Mesenchymal stem cell (in vitro differentiated cells and primary cell): ENCODE data around the gene KATNBL1.
"Not testable (repeated sequence)": the region's sequence is repeated elsewhere in the genome, so short reads cannot be mapped to it uniquely, and the experiment has no call there.

Experiments
- DNase-seq: peaks from one replicate; pipeline ENCODE4 v3.0.0-alpha.2; 2013
- H2AFZ ChIP-seq: one replicate; pipeline ENCODE4 v1.6.1; 2013; ENCODE audit warnings: low read depth, mild to moderate bottlenecking, control low read depth, inconsistent platforms, low read length, moderate library complexity
- H2AK5ac ChIP-seq: 2 replicates; pipeline ENCODE4 v1.6.1; 2013; ENCODE audit warnings: low read length, moderate library complexity, mild to moderate bottlenecking, inconsistent platforms; ENCODE audit not compliant: severe bottlenecking
- H2BK120ac ChIP-seq: one replicate; pipeline ENCODE4 v1.6.1; 2013; ENCODE audit warnings: low read depth, mild to moderate bottlenecking, inconsistent platforms, low read length, moderate library complexity
- H2BK12ac ChIP-seq, 2 experiments: one replicate each; pipeline ENCODE4 v1.6.1; 2013; ENCODE audit warnings: inconsistent platforms in 2 of 2, low read length in 2 of 2, mild to moderate bottlenecking in 2 of 2, moderate library complexity in 2 of 2, control low read depth in 1 of 2
- H2BK15ac ChIP-seq: one replicate; pipeline ENCODE4 v1.6.1; 2013; ENCODE audit warnings: mild to moderate bottlenecking, low read depth, inconsistent platforms; ENCODE audit not compliant: poor library complexity, severe bottlenecking
- H2BK5ac ChIP-seq: 2 replicates; pipeline ENCODE4 v1.6.1; 2013; ENCODE audit warnings: low read depth, mild to moderate bottlenecking, low read length, control low read depth, inconsistent platforms; ENCODE audit not compliant: poor library complexity, severe bottlenecking
- H3K14ac ChIP-seq, 2 experiments: one replicate each; pipeline ENCODE4 v1.6.1; 2013; ENCODE audit warnings: inconsistent platforms in 2 of 2, low read length in 2 of 2, control low read depth in 1 of 2, mild to moderate bottlenecking in 1 of 2, moderate library complexity in 1 of 2
- H3K18ac ChIP-seq, 2 experiments: one replicate each; pipeline ENCODE4 v1.6.1; 2013; ENCODE audit warnings: inconsistent platforms in 2 of 2, low read length in 2 of 2, control low read depth in 1 of 2, low read depth in 1 of 2, mild to moderate bottlenecking in 1 of 2
- H3K23ac ChIP-seq, 2 experiments: one replicate each; pipeline ENCODE4 v1.6.1; 2013; ENCODE audit warnings: inconsistent platforms in 2 of 2, low read length in 2 of 2, mild to moderate bottlenecking in 2 of 2, moderate library complexity in 2 of 2, control low read depth in 1 of 2
- H3K27ac ChIP-seq: 2 replicates; pipeline ENCODE4 v1.5.1; 2013; ENCODE audit warnings: mild to moderate bottlenecking, moderate library complexity, low read length, control low read depth, inconsistent platforms; ENCODE audit not compliant: poor library complexity, severe bottlenecking
- H3K27me3 ChIP-seq, 2 experiments: 2 replicates each; pipeline versions ENCODE4 v1.6.1 to v1.7.0; 2013; ENCODE audit warnings: low read length in 2 of 2, mild to moderate bottlenecking in 2 of 2, moderate library complexity in 2 of 2, control low read depth in 1 of 2, inconsistent platforms in 1 of 2; ENCODE audit not compliant: control insufficient read depth in 1 of 2, insufficient read depth in 1 of 2
- H3K36me3 ChIP-seq, 2 experiments: 2 replicates each; pipeline versions ENCODE4 v1.6.1 to v1.7.0; 2013; ENCODE audit warnings: low read length in 2 of 2, control low read depth in 1 of 2, inconsistent platforms in 1 of 2, low read depth in 1 of 2, mild to moderate bottlenecking in 1 of 2; ENCODE audit not compliant: insufficient read depth in 2 of 2, control insufficient read depth in 1 of 2
- H3K4ac ChIP-seq, 2 experiments: one replicate each; pipeline ENCODE4 v1.6.1; 2013; ENCODE audit warnings: inconsistent platforms in 2 of 2, low read length in 2 of 2, mild to moderate bottlenecking in 2 of 2, moderate library complexity in 2 of 2, control low read depth in 1 of 2, low read depth in 1 of 2
- H3K4me1 ChIP-seq: 2 replicates; pipeline ENCODE4 v1.6.1; 2013; ENCODE audit warnings: low read depth, low read length, control low read depth; ENCODE audit not compliant: control insufficient read depth, insufficient read depth
- H3K4me2 ChIP-seq: 2 replicates; pipeline ENCODE4 v1.6.1; 2013; ENCODE audit warnings: low read length, mild to moderate bottlenecking, inconsistent platforms; ENCODE audit not compliant: poor library complexity, severe bottlenecking
- H3K4me3 ChIP-seq, 2 experiments: 2 replicates each; pipeline versions ENCODE4 v1.5.1 to v1.7.0; 2013; ENCODE audit warnings: low read length in 2 of 2, mild to moderate bottlenecking in 2 of 2, control low read depth in 1 of 2, low read depth in 1 of 2; ENCODE audit not compliant: insufficient read depth in 1 of 2
- H3K79me1 ChIP-seq: replicated peaks from 2 replicates; pipeline ENCODE4 v1.6.1; 2013; ENCODE audit warnings: mild to moderate bottlenecking, control low read depth, low read length, inconsistent platforms; ENCODE audit not compliant: poor library complexity, severe bottlenecking
- H3K9ac ChIP-seq: 2 replicates; pipeline ENCODE4 v1.7.0; 2013; ENCODE audit warnings: mild to moderate bottlenecking, low read length, moderate library complexity
- H3K9me3 ChIP-seq: 2 replicates; pipeline ENCODE4 v1.7.0; 2013; ENCODE audit warnings: mild to moderate bottlenecking, low read length; ENCODE audit not compliant: control insufficient read depth
- H4K8ac ChIP-seq: one replicate; pipeline ENCODE4 v1.6.1; 2013; ENCODE audit warnings: inconsistent platforms, mild to moderate bottlenecking, low read length, moderate library complexity
- H4K91ac ChIP-seq: one replicate; pipeline ENCODE4 v1.6.1; 2013; ENCODE audit warnings: mild to moderate bottlenecking, low read length, inconsistent platforms
- WGBS: methylation state at CpG from one replicate; pipeline ENCODE4 v1.1.7; 2013; ENCODE audit warnings: mixed read lengths; 5-methylcytosine and 5-hydroxymethylcytosine counted together

KATNBL1 gene

DNA sequence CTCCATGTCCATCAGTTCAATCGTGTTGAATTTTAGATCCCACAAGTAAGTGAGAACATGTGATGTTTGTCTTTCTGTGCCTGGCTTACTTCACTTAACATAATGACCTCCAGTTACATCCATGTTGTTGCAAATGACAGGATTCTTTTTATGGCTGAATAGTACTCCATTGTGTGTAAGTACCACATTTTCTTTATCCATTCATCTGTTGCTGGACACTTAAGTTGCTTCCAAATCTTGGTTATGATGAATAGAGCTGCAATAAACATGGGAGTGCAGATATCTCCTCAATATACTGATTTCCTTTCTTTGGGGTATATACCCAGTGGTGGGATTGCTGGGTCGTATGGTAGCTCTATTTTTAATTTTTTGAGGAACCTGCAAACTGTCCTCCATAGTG, 89.5 kb downstream of the KATNBL1 start:
- H2BK5ac ChIP-seq, H3K14ac ChIP-seq, H3K18ac ChIP-seq, H4K91ac ChIP-seq, H2AK5ac ChIP-seq, H2BK12ac ChIP-seq, H2BK120ac ChIP-seq, H4K8ac ChIP-seq, H2BK15ac ChIP-seq, H3K9ac ChIP-seq, H3K27me3 ChIP-seq, H3K27ac ChIP-seq, H3K9me3 ChIP-seq, DNase-seq, H3K4me1 ChIP-seq, H3K4me3 ChIP-seq, H3K79me1 ChIP-seq, H3K36me3 ChIP-seq, H2AFZ ChIP-seq, H3K4ac ChIP-seq, H3K23ac ChIP-seq, H3K4me2 ChIP-seq: not testable (repeated sequence)
- 86% methylated on average over 1 of the region's 2 CpGs for WGBS

DNA sequence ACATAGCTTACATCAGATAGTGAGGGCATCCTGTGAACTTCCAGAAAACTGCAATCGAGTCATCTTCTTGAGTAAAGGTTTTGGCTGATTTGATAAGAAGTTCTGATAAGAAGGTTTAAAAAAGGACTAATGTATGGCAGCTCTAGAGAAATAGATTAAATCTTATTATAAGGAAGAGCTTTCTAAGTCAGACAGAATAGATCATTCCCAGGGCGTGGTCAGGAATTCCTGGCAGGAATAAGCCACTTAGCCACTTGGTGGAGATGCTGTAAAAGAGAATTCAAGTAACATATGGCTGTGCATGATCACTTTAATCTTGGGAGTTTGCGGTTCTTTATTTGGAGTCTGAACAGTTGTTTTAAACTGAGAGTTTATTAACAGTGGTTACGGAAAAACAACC, 90.6 kb downstream of the KATNBL1 start:
- H4K91ac ChIP-seq = no peak overlapping the region
- H3K9ac ChIP-seq = no peak overlapping the region
- no peaks in the 10 kb centered on the region for H3K36me3 ChIP-seq
- no peak overlapping the region for H3K23ac ChIP-seq
- H3K27me3 ChIP-seq = peaks cover 0 to 8% of the 10 kb centered on the region in 2 experiments
- H3K4ac ChIP-seq = no peak overlapping the region
- H3K18ac ChIP-seq = no peak overlapping the region
- no peaks in the 10 kb centered on the region for H3K4me1 ChIP-seq
- no peaks in the 10 kb centered on the region for H3K79me1 ChIP-seq
- no peaks in the 10 kb centered on the region for H3K9me3 ChIP-seq
- no peak overlapping the region for H2AK5ac ChIP-seq
- no peak overlapping the region for H3K27ac ChIP-seq
- H2BK15ac ChIP-seq = no peak overlapping the region
- H2AFZ ChIP-seq = no peak overlapping the region
- no peak overlapping the region for H2BK12ac ChIP-seq
- no peak overlapping the region for H3K4me2 ChIP-seq
- H4K8ac ChIP-seq = no peak overlapping the region
- H3K14ac ChIP-seq = no peak overlapping the region
- DNase-seq = peak; percentile 61
- H2BK5ac ChIP-seq = no peak overlapping the region
- H3K4me3 ChIP-seq = no peak overlapping the region
- H2BK120ac ChIP-seq = no peak overlapping the region
- WGBS = 41% methylated on average over 2 of the region's 4 CpGs

DNA sequence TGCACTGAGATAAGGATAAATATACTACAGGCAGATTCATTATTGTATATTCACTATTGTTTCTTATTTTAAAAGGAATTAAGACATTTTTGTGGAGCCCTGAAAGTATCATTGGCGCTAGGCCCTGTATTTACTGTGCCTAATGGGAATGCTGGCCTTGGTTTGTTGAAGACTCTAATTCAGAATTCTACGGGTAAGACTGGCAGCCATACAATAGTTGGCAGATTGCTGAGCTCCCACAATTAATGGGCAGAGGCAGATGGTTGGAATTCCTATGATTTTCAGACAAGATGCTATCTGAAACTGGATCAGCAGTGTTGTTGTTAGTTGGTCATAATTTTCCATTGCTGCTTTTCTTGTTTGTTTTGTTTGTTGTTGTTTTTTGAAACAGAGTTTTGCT, 93.3 kb downstream of the KATNBL1 start:
- H3K79me1 ChIP-seq = no peaks in the 10 kb centered on the region
- H3K36me3 ChIP-seq = no peaks in the 10 kb centered on the region
- no peak overlapping the region for H3K14ac ChIP-seq
- no peak overlapping the region for H2BK120ac ChIP-seq
- no peak overlapping the region for H2AFZ ChIP-seq
- H3K4me2 ChIP-seq = no peak overlapping the region
- H2AK5ac ChIP-seq = no peak overlapping the region
- H2BK5ac ChIP-seq = no peak overlapping the region
- no peak overlapping the region for H3K18ac ChIP-seq
- no peak for DNase-seq
- no peak overlapping the region for H3K4me3 ChIP-seq
- H3K4ac ChIP-seq = no peak overlapping the region
- no peak overlapping the region for H4K8ac ChIP-seq
- H4K91ac ChIP-seq = no peak overlapping the region
- no peaks in the 10 kb centered on the region for H3K4me1 ChIP-seq
- H3K9me3 ChIP-seq = no peaks in the 10 kb centered on the region
- H2BK15ac ChIP-seq = no peak overlapping the region
- H3K27ac ChIP-seq = no peak overlapping the region
- no peak overlapping the region for H3K23ac ChIP-seq
- no peak overlapping the region for H3K9ac ChIP-seq
- WGBS = 90% methylated on average over 2 of the region's 2 CpGs
- peak overlapping the region in 1 of 2 experiments; percentile 11 for H2BK12ac ChIP-seq
- peaks cover 0 to 11% of the 10 kb centered on the region in 2 experiments for H3K27me3 ChIP-seq

- H3K36me3 ChIP-seq = no peaks in the 10 kb centered on the region
- H2AFZ ChIP-seq = no peak overlapping the region
- H3K23ac ChIP-seq = no peak overlapping the region
- no peak overlapping the region for H3K18ac ChIP-seq
- no peak overlapping the region for H2BK5ac ChIP-seq
- H3K27ac ChIP-seq = no peak overlapping the region
- no peak overlapping the region for H2AK5ac ChIP-seq
- H4K8ac ChIP-seq = peak overlapping the region; percentile 37
- peak overlapping the region in 1 of 2 experiments; percentile 73 for H2BK12ac ChIP-seq
- no peak overlapping the region for H3K9ac ChIP-seq
- H2BK120ac ChIP-seq = no peak overlapping the region
- H3K4me3 ChIP-seq = no peak overlapping the region
- H2BK15ac ChIP-seq = no peak overlapping the region
- H4K91ac ChIP-seq = peak overlapping the region; percentile 68
- no peak overlapping the region for H3K4me2 ChIP-seq
- no peak overlapping the region for H3K4ac ChIP-seq
- peaks cover 0 to 11% of the 10 kb centered on the region in 2 experiments for H3K27me3 ChIP-seq
- DNase-seq = no peak
- no peak overlapping the region for H3K14ac ChIP-seq
- H3K4me1 ChIP-seq = no peaks in the 10 kb centered on the region
- H3K9me3 ChIP-seq = no peaks in the 10 kb centered on the region
- no peaks in the 10 kb centered on the region for H3K79me1 ChIP-seq
- WGBS = 87% methylated on average over 3 of the region's 3 CpGs
Measured at GRCh38 chr15:34114739-34115138, 95.2 kb downstream of the KATNBL1 start.
